ENCODE results near the gene CDC42EP3. TPM values are rescaled to one million over a fixed set of nuclear protein-coding genes. Genes with fewer than 3 reads are reported as not detected.

The CDC42EP3 gene
- polyA plus RNA-seq, 3 donors, result 51.5 to 58.3 (median 55.7) TPM

DNA sequence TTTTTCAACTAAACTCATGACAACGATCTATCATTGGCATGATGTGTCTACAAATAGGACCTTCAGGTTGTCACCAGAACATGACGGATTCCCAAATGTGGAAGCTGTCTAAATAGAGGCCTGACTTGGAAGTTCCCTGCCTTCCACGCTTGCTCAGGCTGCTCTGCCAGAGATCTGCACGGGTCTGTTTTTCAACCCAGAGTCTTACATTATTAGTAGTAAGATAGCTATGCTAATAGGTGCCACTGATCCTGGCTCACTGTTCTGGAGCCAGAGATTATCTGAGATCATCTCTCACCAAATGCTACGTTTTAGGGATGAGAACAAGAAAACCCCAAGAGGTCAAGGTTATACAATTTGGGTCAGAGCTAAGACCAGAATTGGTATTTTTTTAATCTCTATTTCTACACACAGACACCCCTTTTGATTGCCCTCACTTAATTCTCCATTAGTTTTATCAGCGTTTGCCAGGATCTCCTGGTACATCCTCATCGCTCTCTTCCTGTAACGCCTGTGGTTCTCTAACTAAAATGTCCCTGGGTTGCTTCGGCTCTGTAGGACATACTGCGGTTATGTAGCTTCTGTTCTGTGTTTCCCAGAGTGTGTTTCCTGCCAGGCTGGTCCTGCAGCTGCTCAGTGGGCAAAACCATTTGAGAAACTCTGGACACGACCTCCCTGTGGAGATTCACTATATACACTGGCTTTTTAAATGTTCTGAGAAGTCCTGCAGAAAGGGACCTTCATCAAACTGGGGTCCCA, 5.7 kb downstream of the CDC42EP3 start:
- no peak for DNase-seq (ENCODE audit: extremely low read depth in 1 of 11, low read depth in 9 of 11, low spot score in 4 of 11)

DNA sequence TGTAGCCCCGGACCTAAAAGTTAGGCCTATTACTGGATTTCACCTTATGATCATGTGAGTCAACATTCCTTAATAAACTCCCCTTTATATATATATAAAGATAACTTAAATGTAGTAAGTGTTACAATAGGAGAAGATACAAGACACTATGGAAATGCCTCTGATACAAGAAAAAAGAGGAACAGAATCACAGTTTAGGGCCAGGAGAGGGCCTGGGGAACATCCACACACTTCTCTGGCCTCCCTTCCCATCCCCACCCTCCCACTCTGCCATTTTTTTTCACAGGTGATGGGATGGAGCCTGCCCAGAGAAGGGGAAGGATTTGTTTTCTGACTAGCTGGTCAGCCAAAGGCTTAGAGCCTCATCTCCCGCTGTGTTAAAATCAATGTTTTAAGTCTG, 6.4 kb downstream of the CDC42EP3 start:
- no peak for DNase-seq (ENCODE audit: extremely low read depth in 1 of 11, low read depth in 9 of 11, low spot score in 4 of 11)

DNA sequence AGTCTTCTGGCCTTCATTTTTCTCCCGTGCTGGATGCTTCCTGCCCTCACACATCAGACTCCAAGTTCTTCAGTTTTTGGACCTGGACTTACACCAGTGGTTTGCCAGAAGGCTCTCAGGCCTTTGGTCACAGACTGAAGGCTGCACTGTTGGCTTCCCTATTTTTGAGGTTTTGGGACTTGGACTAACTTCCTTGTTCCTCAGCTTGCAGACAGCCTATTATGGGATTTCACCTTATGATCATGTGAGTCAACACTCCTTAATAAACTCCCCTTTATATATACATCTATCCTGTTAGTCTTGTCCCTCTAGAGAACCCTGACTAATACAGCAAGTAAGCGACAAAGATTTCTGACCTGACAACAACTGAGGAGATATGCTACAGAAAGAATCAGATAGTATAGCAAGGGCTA, 7.2 kb downstream of the CDC42EP3 start:
- no peak for DNase-seq (ENCODE audit: extremely low read depth in 1 of 11, low read depth in 9 of 11, low spot score in 4 of 11)

DNA sequence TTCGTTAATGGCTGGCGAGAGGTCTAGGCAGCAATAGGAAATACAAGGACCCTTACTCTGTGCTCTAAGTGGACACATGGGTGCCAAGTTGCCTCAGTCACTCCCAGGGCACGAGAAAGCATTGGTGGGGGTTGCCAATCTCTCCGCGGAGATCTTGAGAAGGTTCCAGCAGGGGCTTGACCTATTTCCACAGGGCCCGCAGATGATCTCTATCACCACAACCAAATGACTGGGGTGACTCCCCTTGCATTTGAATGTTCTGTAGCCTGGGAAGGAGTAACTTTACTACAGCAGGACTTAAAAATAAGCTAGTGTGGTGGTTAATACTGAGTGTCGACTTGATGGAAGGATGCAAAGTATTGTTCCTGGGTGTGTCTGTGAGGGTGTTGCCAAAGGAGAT, 8.1 kb downstream of the CDC42EP3 start:
- no peak for DNase-seq (ENCODE audit: extremely low read depth in 1 of 11, low read depth in 9 of 11, low spot score in 4 of 11)

DNA sequence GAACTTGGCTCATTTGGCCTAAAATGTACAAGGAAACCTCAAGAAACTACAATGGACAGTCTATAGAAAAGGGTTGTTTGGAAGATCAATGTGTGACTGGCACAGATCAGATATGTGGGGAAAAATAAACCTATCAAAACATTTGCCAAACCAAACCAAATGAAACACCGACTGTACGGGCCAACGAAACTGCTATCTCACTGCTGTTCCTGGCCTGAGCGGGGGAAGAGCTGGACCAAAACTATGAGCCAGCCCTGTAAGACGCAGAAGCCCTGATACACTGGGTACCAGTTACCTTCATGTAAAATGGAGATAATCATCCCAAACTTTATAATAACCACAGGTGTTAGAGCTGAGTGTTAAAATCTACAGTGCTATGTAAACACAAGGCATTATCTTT, 11.7 kb downstream of the CDC42EP3 start:
- DNase-seq (ENCODE audit: extremely low read depth in 1 of 11, low read depth in 9 of 11, low spot score in 4 of 11), result no peak

DNA sequence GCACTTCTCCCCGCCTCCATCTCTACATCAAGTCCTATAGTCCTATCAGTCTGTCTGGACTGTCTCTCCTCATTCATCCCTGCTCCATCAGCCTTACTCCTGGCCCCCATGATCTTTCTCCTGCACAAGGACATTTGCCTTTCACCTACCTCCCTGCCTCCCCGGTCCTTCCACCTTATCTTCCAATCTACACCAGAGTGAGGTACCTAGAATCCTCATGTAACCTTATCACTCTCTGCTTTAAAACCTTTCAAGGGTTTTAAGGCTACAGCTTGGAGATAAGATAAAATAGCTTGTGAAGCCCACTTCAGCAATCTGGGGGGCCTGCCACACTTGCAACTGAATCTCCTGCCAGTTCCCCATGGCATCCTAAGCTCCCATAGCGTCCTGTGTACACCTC, 12.8 kb downstream of the CDC42EP3 start:
- DNase-seq (ENCODE audit: extremely low read depth in 1 of 11, low read depth in 9 of 11, low spot score in 4 of 11), result no peak

DNA sequence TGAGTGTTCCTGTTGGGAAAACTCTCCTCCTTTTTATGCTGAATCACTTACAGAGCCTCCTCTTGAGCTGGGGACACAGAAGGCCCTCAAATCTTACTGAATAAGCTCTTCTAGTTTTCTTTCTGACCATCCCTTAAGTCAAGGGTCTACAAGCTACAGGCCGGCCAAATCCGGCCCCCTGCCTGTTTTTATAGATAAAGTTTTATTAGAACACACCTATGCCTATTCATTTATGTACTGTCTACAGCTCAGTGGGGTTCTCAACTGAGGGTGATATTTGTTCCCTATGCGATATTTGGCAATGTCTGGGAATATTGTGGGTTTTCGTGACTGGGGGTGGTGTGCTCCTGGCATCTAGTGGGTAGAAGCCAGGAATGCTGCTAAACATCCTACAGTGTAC, 14.0 kb downstream of the CDC42EP3 start:
- no peak for DNase-seq (ENCODE audit: extremely low read depth in 1 of 11, low read depth in 9 of 11, low spot score in 4 of 11)

DNA sequence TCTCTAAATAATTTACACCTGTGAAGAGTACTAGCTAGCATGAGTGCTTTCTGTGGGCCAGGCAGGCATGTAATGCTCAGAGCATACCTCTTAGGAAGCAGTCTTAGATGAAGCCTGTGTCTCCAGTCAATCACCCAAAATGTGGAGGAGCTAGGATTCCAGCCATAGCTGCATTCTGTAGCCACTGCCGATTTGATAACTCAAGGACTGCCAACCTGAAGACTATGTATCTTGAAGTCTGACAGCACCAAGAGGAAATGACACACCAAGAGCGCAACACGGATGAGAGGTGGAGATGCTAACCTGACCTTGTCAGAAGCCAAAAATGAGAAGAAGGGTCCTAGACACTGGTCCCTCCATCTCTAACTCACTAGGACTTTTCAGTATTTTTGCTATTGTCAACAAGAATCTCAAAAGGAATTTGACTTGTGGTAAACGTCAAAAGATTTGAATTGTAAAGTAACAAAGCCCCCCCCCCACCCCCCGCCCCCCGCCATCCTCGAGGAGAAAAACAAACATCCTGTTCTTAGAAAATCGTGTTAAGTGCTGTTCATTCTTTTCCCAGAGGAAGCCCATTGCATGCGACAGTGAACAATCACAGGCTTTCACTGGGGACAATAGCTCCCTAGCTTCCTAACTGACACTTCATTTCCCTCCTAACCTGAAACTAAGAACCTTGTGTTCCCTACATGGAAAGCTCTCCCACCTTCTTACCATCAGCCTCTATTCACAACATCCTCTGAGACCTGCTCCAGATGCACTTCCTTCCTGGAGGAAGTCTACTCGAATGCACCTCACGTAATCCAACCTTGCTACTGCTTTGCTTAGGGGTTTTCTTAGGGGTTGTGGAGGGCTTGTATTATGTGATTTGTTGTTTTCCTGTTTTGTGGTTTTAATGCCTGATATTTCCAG, 14.7 kb downstream of the CDC42EP3 start:
- no peak for DNase-seq (ENCODE audit: extremely low read depth in 1 of 11, low read depth in 9 of 11, low spot score in 4 of 11)

DNA sequence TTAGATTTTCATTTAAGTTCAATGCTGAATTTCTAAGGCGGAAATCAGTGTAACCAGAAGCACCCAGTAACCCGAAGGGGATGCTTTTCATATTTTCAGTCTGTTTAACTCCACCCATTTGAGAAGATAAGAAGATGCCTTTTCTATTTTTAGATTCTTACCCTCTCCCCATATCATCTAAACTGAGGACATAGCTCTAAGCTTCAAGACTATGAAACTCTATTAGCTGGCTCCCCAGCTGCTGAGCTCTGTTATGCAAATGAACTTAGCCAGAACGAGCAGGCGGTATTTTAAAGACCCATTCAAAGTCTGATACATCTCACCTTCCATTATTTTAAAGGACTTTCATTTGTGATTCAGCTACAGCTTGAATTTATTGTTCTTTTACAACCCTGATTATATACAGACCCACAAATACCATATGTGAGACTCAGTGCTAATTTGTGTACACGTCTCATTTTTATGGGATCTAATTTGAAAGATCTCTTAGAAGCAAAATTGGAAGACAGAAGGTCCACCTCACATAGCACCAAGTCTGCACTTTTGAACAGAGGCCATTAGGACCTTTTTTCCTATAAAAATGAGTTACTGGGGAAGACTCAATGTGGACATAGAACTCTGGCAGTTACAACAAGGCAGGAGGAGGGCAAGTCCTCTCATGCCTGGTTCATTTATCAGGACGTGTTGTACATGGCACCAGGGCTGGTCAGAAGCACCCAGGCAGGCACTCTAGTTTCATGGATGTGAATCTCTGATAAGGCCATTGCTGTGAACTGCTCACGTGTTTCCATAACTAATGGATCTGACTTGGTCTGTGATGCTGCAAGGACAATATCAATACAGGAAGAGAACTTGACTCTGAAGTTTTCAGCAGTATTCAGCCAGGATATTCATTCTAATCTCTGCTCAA, 16.3 kb downstream of the CDC42EP3 start:
- DNase-seq (ENCODE audit: extremely low read depth in 1 of 11, low read depth in 9 of 11, low spot score in 4 of 11), result no peak

DNA sequence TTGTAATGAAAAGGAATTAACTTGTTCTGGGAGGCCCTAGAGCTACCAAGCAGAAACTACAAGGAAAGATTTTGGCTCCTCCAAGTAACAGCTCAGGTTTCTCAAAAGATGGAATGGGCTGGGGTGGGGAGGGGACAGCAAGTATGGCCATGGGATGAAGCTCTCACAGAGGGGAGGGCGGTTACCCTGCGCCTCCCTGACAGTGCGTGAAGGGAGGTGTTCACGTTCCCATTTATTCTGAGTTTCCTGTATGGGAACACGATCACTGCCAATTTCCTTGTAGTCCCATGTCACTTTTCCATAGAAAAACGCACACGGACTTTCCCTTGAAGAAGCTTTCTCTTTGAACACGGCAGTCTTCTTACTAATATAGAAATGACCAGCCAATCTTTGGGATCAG, 17.0 kb downstream of the CDC42EP3 start:
- DNase-seq (ENCODE audit: extremely low read depth in 1 of 11, low read depth in 9 of 11, low spot score in 4 of 11), result no peak

DNA sequence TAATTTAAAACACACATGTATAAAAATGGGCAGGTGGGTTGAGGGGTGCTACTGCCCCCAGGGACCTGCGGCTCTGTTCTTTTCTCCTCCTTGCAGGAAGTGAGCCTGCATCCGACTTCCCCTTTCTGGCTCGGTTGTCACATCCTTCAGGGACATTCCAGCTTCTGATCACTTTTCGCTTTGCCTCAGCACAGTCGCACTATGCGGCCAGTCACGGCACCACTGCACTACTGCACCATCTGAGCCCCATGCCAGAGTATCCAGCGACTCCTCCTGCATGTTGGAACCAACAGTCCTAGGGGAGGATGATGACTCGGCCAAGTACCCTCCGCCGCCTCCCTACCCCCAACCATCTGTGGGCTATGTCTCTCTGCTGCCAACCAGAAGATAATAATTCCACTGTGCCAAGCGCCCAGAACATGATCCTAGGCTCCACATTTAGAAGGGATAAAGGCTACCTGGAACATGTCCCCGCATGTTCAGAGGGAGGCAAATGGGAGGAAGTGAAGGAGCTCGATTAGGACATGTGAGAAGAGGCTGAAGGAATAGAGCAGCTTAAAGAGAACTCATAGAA, 17.6 kb downstream of the CDC42EP3 start:
- DNase-seq (ENCODE audit: extremely low read depth in 1 of 11, low read depth in 9 of 11, low spot score in 4 of 11), result no peak

DNA sequence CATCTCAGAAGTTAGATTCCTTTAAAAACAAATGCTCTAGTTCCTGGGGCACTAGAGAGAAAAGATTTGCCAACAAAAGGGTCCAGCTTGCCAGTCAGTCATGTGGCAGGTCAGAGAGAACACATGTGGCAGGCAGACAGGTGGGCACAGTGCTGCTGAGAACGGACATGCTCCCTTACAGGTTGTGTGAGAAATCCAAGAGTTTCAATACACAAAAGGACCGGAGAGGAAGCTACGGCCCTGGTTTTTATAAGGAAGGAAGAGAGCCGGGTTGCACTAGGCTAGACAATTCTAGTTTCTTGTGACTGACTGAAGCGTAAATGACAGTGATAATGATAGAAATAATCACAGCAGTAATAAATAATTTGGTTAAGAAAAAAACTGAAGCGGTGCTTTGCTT, 18.3 kb downstream of the CDC42EP3 start:
- DNase-seq (ENCODE audit: extremely low read depth in 1 of 11, low read depth in 9 of 11, low spot score in 4 of 11), result no peak

DNA sequence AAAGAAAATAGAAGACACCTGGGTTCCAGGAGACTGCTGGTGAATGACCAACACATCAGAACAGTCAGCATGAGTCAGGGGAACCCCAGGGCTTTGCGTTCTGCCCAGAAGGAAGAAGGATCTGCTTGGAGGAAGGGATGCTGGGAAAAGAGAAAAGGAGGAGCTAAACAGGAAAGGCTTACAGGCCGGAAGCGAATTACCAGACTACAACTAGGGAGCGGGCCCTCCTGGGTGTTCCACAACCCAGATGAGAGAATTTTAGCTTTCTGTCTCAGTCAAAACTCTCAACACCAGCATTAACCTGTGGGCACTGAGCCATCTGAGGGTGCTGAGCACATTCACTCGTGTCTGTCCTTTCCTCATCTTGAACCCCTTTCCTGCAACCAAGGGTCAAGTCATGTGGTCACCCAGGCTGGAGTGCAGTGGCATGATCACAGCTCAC, 19.2 kb downstream of the CDC42EP3 start:
- no peak for DNase-seq (ENCODE audit: extremely low read depth in 1 of 11, low read depth in 9 of 11, low spot score in 4 of 11)

DNA sequence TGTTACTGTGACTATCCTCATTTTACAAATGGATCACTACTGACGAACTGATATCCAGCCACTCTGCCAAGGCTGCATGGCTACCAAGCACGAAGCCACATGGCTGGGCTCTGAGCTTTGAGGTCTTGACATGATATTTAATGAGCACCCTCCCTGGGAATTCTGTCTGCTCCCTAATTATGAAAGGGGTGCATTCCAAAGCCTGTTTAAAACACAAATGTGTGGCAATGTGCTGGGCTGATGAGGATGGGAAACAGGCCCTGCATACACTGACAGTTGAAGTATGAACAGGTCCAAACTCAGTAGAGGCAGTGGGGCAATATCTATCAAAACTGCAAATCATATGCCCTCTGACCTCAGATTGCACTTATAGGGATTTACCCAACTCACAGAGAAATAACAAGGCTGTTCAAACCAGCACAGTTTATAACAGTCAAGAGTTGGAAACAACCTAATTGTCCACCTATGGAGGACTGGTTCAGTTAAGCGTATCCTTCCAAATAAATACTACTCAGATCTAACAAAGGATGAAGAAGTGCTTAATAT, 20.8 kb downstream of the CDC42EP3 start:
- no peak for DNase-seq (ENCODE audit: extremely low read depth in 1 of 11, low read depth in 9 of 11, low spot score in 4 of 11)

DNA sequence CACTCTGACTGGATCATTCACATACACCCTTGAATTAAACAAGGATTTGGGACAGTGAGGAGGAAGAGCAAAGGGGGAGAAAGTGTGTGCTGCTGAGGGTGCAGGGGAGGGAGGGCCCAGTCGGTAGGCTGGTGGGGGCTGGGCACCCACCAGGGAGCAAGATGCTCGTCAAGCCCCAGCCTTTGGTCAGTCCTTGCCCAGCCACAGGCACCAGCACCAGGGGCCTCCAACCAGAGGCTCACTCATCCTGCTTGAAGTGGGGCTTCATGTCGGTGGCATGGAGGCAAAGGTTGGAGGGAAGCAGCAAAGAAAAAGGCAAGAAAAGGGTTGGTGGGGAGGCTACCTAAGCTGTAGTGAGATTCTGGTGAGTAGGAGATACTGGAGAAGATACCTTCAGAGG, 21.9 kb downstream of the CDC42EP3 start:
- DNase-seq (ENCODE audit: extremely low read depth in 1 of 11, low read depth in 9 of 11, low spot score in 4 of 11), result no peak

DNA sequence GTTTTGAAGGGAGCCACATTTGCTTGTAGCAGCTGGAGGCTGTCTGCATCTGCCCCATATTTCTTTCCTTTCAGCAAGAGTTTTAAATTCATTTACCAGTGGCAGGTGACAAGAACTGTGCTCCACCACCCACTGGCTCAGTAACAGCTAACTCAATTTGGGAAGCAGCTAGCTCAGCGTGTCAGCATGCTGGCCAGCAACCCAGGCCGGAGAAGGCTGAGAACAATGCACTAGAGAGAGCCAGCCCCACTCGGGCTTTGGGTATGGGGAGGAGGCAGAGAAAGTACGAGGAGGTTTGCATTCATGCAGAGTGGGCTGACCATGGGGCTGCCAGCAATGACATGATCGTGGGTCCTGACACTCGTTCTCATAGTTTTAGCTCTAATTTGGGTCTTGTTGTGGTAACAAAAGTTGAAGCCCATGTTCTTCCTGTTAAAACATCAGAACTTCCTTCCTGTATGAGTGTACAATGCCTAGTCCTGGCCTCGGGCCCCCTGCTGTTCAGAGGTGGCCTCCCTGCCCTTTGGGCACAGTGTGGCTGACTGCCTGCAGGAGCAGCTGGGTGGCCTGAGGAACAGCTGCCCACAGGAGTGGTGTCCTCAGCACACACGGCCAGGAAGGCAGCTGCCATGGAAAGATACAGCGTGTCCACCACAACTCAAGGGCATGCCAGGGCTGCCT, 23.0 kb downstream of the CDC42EP3 start:
- DNase-seq (ENCODE audit: extremely low read depth in 1 of 11, low read depth in 9 of 11, low spot score in 4 of 11), result peak in 1 of 11 donors; percentile 32

DNA sequence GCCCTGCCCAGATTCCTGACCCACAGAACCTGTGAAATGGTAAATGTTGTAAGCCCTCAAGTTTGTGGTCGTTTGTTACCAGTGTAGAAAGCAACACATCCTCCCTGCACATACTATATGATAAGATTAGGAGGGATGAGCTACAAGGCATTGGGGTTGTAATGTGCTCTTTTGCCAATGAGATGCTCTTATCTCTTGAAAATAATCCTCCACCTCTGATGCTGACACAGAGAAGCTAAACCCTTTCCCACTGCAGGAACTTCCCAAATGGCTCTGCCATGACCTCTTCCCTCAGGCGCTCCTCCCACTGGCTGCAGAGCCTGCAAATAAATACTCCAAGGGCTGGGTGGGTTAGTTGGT, 23.5 kb downstream of the CDC42EP3 start:
- DNase-seq (ENCODE audit: extremely low read depth in 1 of 11, low read depth in 9 of 11, low spot score in 4 of 11), result no peak

DNA sequence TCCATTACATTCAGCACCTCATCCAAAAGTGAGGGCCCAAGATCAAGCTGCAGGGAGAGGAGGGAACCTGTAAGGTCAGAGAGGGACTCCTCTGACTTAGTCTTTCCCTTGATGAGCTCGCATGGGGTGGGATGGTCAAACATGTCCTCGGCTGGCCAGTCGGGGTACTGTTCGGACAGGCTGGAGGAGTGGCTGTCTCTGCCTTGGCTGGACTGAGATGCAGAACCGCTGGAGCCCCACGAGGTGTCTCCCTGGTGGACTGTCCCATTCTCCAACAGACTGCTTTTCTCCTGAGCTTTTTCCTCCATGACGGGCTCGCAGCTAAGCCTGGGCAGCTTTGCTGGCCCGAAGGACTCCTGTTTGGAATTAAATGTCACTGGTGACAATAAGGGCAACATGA, 25.6 kb downstream of the CDC42EP3 start:
- no peak for DNase-seq (ENCODE audit: extremely low read depth in 1 of 11, low read depth in 9 of 11, low spot score in 4 of 11)
